ENCODE results near the gene KIF2C. TPM values are rescaled to one million over a fixed set of nuclear protein-coding genes. Genes with fewer than 3 reads are reported as not detected.

The KIF2C gene
- polyA plus RNA-seq, 3 donors = 0.13 to 0.29 (median 0.24) TPM

GRCh38 chr1:44784094-44785028 lies 44.7 kb downstream of the KIF2C start:
- intact Hi-C loops (cut with micrococcal nuclease) = loop anchor here (5.0 to 10.0 kb wide), 2 partner anchors 43 to 230 kb away; partner anchors contain the start of genes HECTD3 (in 1 of the 2) and UROD (in 1 of the 2)
- Histone ChIP-seq H3K27ac (ENCODE audit: low read depth in 1 of 2, low read length in 2 of 2) (no peak overlapping the region), H2AFZ (ENCODE audit: insufficient read depth, low read depth, low read length, poor library complexity, severe bottlenecking) (peak overlapping the region; percentile 73), H3K36me3 (replicated peaks in 1 of 2; ENCODE audit: control insufficient read depth in 1 of 2, insufficient read depth in 2 of 2, low read length in 2 of 2) (peaks cover 7 to 25% of the 10 kb centered on the region in 2 donors), H3K9me3 (replicated peaks in 1 of 2; ENCODE audit: control insufficient read depth in 1 of 2, insufficient read depth in 1 of 2, low read length in 2 of 2) (no peaks in the 10 kb centered on the region), H3K27me3 (ENCODE audit: control insufficient read depth in 2 of 2, insufficient read depth in 2 of 2, low read length in 2 of 2) (peaks cover 0 to 3% of the 10 kb centered on the region in 2 donors), H3K4me2 (replicated peaks; ENCODE audit: extremely low read depth, low read length, poor library complexity, severe bottlenecking) (peak overlapping the region; percentile 74), H3K4me1 (ENCODE audit: control insufficient read depth in 1 of 2, insufficient read depth in 2 of 2, low read length in 2 of 2) (peaks cover 23 to 24% of the 10 kb centered on the region in 2 donors), H3K4me3 (replicated peaks in 1 of 3; ENCODE audit: low read depth in 2 of 3, low read length in 3 of 3) (peak overlapping the region; percentile 19 to 65 (median 20)), H4K20me1 (ENCODE audit: insufficient read depth, low read length) (peaks cover 10% of the 10 kb centered on the region), H3K79me2 (ENCODE audit: insufficient read depth, low read length) (no peaks in the 10 kb centered on the region), H3K9ac (ENCODE audit: insufficient read depth, low read length, poor library complexity, severe bottlenecking) (peak overlapping the region; percentile 53)
- peaks cover 26% of the 10 kb centered on the region for H3K4me1 Mint-ChIP-seq
- H3K27ac Mint-ChIP-seq = no peak overlapping the region
- H3K4me3 Mint-ChIP-seq = peak overlapping the region; percentile 55 to 75
- DNase-seq = no peak
- peaks cover 28 to 29% of the 10 kb centered on the region in 2 donors for H3K36me3 Mint-ChIP-seq
- no peak for TF ChIP-seq CTCF (IDR thresholded peaks at IDR 0.05)
- H3K27me3 Mint-ChIP-seq (ENCODE audit: low read depth in 3 of 3) = peaks cover 7 to 15% (median 12%) of the 10 kb centered on the region in 3 donors
- peaks cover 0 to 2% (median 0%) of the 10 kb centered on the region in 7 donors for H3K9me3 Mint-ChIP-seq
- WGBS (ENCODE audit: insufficient coverage) = 13% methylated on average over 55 of the region's 71 CpGs

GRCh38 chr1:44785029-44785380 lies 45.4 kb downstream of the KIF2C start:
- H3K4me3 ChIP-seq (replicated peaks in 1 of 3; ENCODE audit: low read depth in 2 of 3, low read length in 3 of 3) = peak overlapping the region in 1 of 3 experiments; percentile 65

More at GRCh38 chr1:44785029-44785380, 45.4 kb downstream of the KIF2C start:
- Mint-ChIP-seq H3K27me3 (ENCODE audit: low read depth in 3 of 3) (peaks cover 7 to 15% (median 12%) of the 10 kb centered on the region in 3 donors), H3K4me3 (peak overlapping the region in 1 of 2 donors; percentile 16), H3K27ac (no peak overlapping the region), H3K36me3 (peaks cover 21 to 24% of the 10 kb centered on the region in 2 donors), H3K9me3 (peaks cover 0 to 2% (median 0%) of the 10 kb centered on the region in 7 donors), H3K4me1 (peaks cover 26% of the 10 kb centered on the region)
- no peak for DNase-seq
- Histone ChIP-seq H3K36me3 (replicated peaks in 1 of 2; ENCODE audit: control insufficient read depth in 1 of 2, insufficient read depth in 2 of 2, low read length in 2 of 2) (peaks cover 4 to 19% of the 10 kb centered on the region in 2 donors), H3K27ac (ENCODE audit: low read depth in 1 of 2, low read length in 2 of 2) (no peak overlapping the region), H3K9ac (ENCODE audit: insufficient read depth, low read length, poor library complexity, severe bottlenecking) (no peak overlapping the region), H4K20me1 (ENCODE audit: insufficient read depth, low read length) (peaks cover 9% of the 10 kb centered on the region), H3K27me3 (ENCODE audit: control insufficient read depth in 2 of 2, insufficient read depth in 2 of 2, low read length in 2 of 2) (peaks cover 0 to 3% of the 10 kb centered on the region in 2 donors), H2AFZ (ENCODE audit: insufficient read depth, low read depth, low read length, poor library complexity, severe bottlenecking) (no peak overlapping the region), H3K4me2 (replicated peaks; ENCODE audit: extremely low read depth, low read length, poor library complexity, severe bottlenecking) (no peak overlapping the region), H3K9me3 (replicated peaks in 1 of 2; ENCODE audit: control insufficient read depth in 1 of 2, insufficient read depth in 1 of 2, low read length in 2 of 2) (no peaks in the 10 kb centered on the region), H3K4me1 (ENCODE audit: control insufficient read depth in 1 of 2, insufficient read depth in 2 of 2, low read length in 2 of 2) (peaks cover 23 to 24% of the 10 kb centered on the region in 2 donors), H3K79me2 (ENCODE audit: insufficient read depth, low read length) (no peaks in the 10 kb centered on the region)
- intact Hi-C loops (cut with micrococcal nuclease) = loop anchor here (5.0 to 10.0 kb wide), 2 partner anchors 42 to 230 kb away; partner anchors contain the start of genes HECTD3 (in 1 of the 2) and UROD (in 1 of the 2)
- TF ChIP-seq CTCF (IDR thresholded peaks at IDR 0.05) = no peak
- 91% methylated on average over 6 of the region's 6 CpGs for WGBS (ENCODE audit: insufficient coverage)

Measured in CD14-positive monocyte (primary cell).